ENCODE data around the gene CCP110.
"Not testable (repeated sequence)": the region's sequence is repeated elsewhere in the genome, so short reads cannot be mapped to it uniquely, and the experiment has no call there.

Gene CCP110

DNA sequence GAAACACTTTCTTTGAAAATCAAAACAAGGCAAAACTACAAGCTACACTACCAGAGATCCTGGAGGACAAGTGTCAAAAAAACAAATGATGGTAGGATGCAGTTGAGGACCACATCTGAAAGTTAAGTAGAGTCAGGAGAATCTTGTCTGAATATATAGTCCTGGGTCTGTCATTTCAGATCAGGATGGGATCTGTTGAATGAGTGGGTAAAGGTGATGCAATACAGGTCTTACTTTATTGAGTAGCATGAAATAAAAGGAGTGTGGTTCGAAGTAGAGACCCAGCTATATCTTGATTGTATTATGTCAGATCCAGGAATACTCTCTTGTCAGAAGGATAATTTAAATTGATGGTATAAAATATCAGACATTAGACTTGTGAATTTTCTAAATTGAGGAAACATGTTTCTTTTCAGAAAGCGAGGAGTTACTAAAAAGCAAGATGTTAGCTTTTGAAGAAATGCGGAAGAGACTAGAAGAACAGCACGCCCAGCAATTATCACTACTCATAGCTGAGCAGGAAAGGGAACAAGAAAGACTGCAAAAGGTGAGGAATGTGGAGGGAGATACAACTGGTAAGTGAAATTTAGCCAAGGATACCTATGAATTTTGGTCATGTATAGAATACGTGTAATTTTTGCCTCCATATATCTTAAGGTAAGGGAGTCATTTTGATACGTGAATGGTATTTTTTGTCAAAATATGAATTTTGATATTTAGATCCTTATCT, 16.7 kb downstream of the CCP110 start:
- Histone ChIP-seq H3K27ac (ENCODE audit: low read length) (no peak overlapping the region), H3K9me3 (ENCODE audit: insufficient read depth, low read length, severe bottlenecking) (no peaks in the 10 kb centered on the region), H3K27me3 (ENCODE audit: insufficient read depth, low read length, poor library complexity) (no peaks in the 10 kb centered on the region), H3K36me3 (ENCODE audit: insufficient read depth, low read length) (peaks cover 92% of the 10 kb centered on the region), H3K4me2 (ENCODE audit: insufficient read depth, low read length) (no peak overlapping the region), H4K20me1 (ENCODE audit: insufficient read depth, low read length) (no peaks in the 10 kb centered on the region), H2AFZ (ENCODE audit: low read depth, low read length) (no peak overlapping the region), H3K9ac (ENCODE audit: low read depth, low read length) (no peak overlapping the region), H3K4me3 (ENCODE audit: low read depth in 1 of 2, low read length in 2 of 2) (no peak overlapping the region), H3K4me1 (ENCODE audit: insufficient read depth, low read length) (no peaks in the 10 kb centered on the region), H3K79me2 (ENCODE audit: insufficient read depth, low read length) (peaks cover 5% of the 10 kb centered on the region; the same call in 1 of the 2 replicates)
- no peak for TF ChIP-seq EZH2 (IDR thresholded peaks at IDR 0.05; ENCODE audit: borderline replicate concordance, low read depth, low read length, severe bottlenecking)
- no peak for TF ChIP-seq CTCF (IDR thresholded peaks at IDR 0.05; ENCODE audit: borderline replicate concordance, extremely low read depth, low read length, poor library complexity, severe bottlenecking)
- ATAC-seq (ENCODE audit: insufficient read depth, low read depth) = no peak
- no peak for DNase-seq

- H3K27ac ChIP-seq (ENCODE audit: low read length) = no peak overlapping the region
- no peak overlapping the region for H3K9ac ChIP-seq (ENCODE audit: low read depth, low read length)
- no peak for TF ChIP-seq CTCF (IDR thresholded peaks at IDR 0.05; ENCODE audit: borderline replicate concordance, extremely low read depth, low read length, poor library complexity, severe bottlenecking)
- TF ChIP-seq EZH2 (IDR thresholded peaks at IDR 0.05; ENCODE audit: borderline replicate concordance, low read depth, low read length, severe bottlenecking) = no peak
- no peaks in the 10 kb centered on the region for H4K20me1 ChIP-seq (ENCODE audit: insufficient read depth, low read length)
- DNase-seq (no peak), ATAC-seq (ENCODE audit: insufficient read depth, low read depth) (no peak)
- no peaks in the 10 kb centered on the region for H3K27me3 ChIP-seq (ENCODE audit: insufficient read depth, low read length, poor library complexity)
- H3K79me2 ChIP-seq (ENCODE audit: insufficient read depth, low read length) = peaks cover 5% of the 10 kb centered on the region; the same call in 1 of the 2 replicates
- peaks cover 89% of the 10 kb centered on the region for H3K36me3 ChIP-seq (ENCODE audit: insufficient read depth, low read length)
- no peak overlapping the region for H3K4me2 ChIP-seq (ENCODE audit: insufficient read depth, low read length)
- H3K4me3 ChIP-seq (ENCODE audit: low read depth in 1 of 2, low read length in 2 of 2) = no peak overlapping the region
- H3K9me3 ChIP-seq (ENCODE audit: insufficient read depth, low read length, severe bottlenecking) = no peaks in the 10 kb centered on the region
- no peaks in the 10 kb centered on the region for H3K4me1 ChIP-seq (ENCODE audit: insufficient read depth, low read length)
- H2AFZ ChIP-seq (ENCODE audit: low read depth, low read length) = no peak overlapping the region
Measured at GRCh38 chr16:19542138-19542821, 18.5 kb downstream of the CCP110 start.

DNA sequence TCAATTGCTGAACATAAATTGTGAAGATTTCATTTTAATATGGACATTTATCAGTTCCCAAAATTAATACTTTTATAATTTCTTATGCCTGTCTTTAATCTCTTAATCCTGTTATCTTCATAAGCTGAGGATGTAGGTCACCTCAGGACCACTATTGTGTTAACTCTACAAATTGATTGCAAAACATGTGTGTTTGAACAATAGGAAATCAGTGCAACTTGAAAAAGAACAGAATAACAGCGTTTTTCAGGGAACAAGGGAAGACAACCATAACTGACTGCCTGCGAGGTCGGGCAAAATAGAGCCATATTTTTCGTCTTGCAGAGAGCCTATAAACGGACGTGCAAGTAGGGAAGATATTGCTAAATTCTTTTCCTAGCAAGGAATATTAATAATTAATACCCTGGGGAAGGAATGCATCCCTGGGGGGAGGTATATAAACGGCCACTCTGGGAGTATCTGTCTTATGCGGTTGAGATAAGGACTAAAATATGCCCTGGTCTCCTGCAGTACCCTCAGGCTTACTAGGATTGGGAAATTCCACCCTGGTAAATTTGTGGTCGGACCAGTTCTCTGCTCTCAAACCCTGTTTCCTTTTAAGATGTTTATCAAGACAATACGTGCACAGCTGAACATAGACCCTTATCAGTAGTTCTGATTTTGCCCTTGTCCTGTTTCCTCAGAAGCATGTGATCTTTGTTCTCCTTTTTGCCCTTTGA, 19.7 kb downstream of the CCP110 start:
- H3K79me2 ChIP-seq (ENCODE audit: insufficient read depth, low read length) = not testable (repeated sequence)
- H3K36me3 ChIP-seq (ENCODE audit: insufficient read depth, low read length) = peaks cover 91% of the 10 kb centered on the region

DNA sequence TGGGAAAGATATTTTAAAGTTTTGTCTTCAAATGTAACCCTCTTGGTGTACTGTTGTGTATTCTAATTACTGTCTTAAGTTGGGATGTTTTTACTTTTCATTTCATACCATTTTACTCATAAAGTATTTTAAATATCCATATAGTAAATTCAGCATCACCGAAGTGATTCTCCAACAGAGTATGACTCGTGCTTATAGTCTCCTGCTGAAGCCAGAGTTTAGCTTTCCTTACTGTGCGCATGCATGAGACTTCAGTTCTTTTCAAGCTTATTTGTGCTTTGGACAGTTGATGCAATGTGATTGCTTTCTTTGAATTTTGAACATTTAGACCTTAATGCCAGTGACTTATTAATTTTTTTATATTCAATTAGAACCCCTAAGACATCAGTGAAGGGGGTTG, 24.4 kb downstream of the CCP110 start:
- Histone ChIP-seq H3K9ac (ENCODE audit: low read depth, low read length) (no peak overlapping the region), H3K27me3 (ENCODE audit: insufficient read depth, low read length, poor library complexity) (no peaks in the 10 kb centered on the region), H2AFZ (ENCODE audit: low read depth, low read length) (no peak overlapping the region), H3K4me1 (ENCODE audit: insufficient read depth, low read length) (no peaks in the 10 kb centered on the region), H3K36me3 (ENCODE audit: insufficient read depth, low read length) (peaks cover 83% of the 10 kb centered on the region), H3K4me3 (ENCODE audit: low read depth in 1 of 2, low read length in 2 of 2) (no peak overlapping the region), H3K79me2 (ENCODE audit: insufficient read depth, low read length) (no peaks in the 10 kb centered on the region), H3K27ac (ENCODE audit: low read length) (no peak overlapping the region), H3K9me3 (ENCODE audit: insufficient read depth, low read length, severe bottlenecking) (no peaks in the 10 kb centered on the region), H4K20me1 (ENCODE audit: insufficient read depth, low read length) (no peaks in the 10 kb centered on the region), H3K4me2 (ENCODE audit: insufficient read depth, low read length) (no peak overlapping the region)
- ATAC-seq (ENCODE audit: insufficient read depth, low read depth) (no peak), DNase-seq (no peak)
- no peak for TF ChIP-seq EZH2 (IDR thresholded peaks at IDR 0.05; ENCODE audit: borderline replicate concordance, low read depth, low read length, severe bottlenecking)
- no peak for TF ChIP-seq CTCF (IDR thresholded peaks at IDR 0.05; ENCODE audit: borderline replicate concordance, extremely low read depth, low read length, poor library complexity, severe bottlenecking)

More for the DNA sequence above, 19.7 kb downstream of the CCP110 start:
- not testable (repeated sequence) for ATAC-seq (ENCODE audit: insufficient read depth, low read depth); H3K4me3 ChIP-seq (ENCODE audit: low read depth in 1 of 2, low read length in 2 of 2); H3K27ac ChIP-seq (ENCODE audit: low read length); H3K9me3 ChIP-seq (ENCODE audit: insufficient read depth, low read length, severe bottlenecking); H3K27me3 ChIP-seq (ENCODE audit: insufficient read depth, low read length, poor library complexity); H3K9ac ChIP-seq (ENCODE audit: low read depth, low read length); H3K4me1 ChIP-seq (ENCODE audit: insufficient read depth, low read length); H2AFZ ChIP-seq (ENCODE audit: low read depth, low read length); DNase-seq; H3K4me2 ChIP-seq (ENCODE audit: insufficient read depth, low read length); H4K20me1 ChIP-seq (ENCODE audit: insufficient read depth, low read length)

Measured in DND-41 (cell line).